GM23338 (cell line): Measurements from ENCODE around the gene PGA3.

ENCODE experiments used
- CREB1 ChIP-seq: fragments of 250-450 bp; sonication (Bioruptor Pico); IDR thresholded peaks from 2 replicates; pipeline ENCODE4 v1.5.0; 2020; ENCODE audit warnings: low read depth, mild to moderate bottlenecking, moderate library complexity
- EZH2 ChIP-seq: fragments of 200-600 bp; sonication (generic); IDR thresholded peaks from one replicate; pipeline ENCODE4 v1.8.0; 2017; ENCODE audit warnings: antibody characterized with exemption, mild to moderate bottlenecking, low read depth; ENCODE audit not compliant: unreplicated experiment
- EZH2phosphoT487 ChIP-seq: fragments of 200-600 bp; sonication (generic); IDR thresholded peaks from one replicate; pipeline ENCODE4 v1.8.1; 2018; ENCODE audit warnings: antibody characterized with exemption; ENCODE audit not compliant: unreplicated experiment
- JUNB ChIP-seq: IDR thresholded peaks from one replicate; pipeline ENCODE4 v1.6.1; 2016; ENCODE audit warnings: antibody characterized with exemption; ENCODE audit not compliant: unreplicated experiment
- NANOG ChIP-seq: IDR thresholded peaks from 2 replicates; pipeline ENCODE4 v1.6.1; 2016; ENCODE audit warnings: antibody characterized with exemption, borderline replicate concordance
- POLR2AphosphoS5 ChIP-seq: IDR thresholded peaks from 2 replicates; pipeline ENCODE4 v1.6.1; 2016; ENCODE audit warnings: antibody characterized with exemption, low read depth
- ZNF331 ChIP-seq: fragments of 250-450 bp; sonication (Bioruptor Pico); IDR thresholded peaks from 2 replicates; pipeline ENCODE4 v1.5.0; 2020; ENCODE audit warnings: low read depth, mild to moderate bottlenecking, moderate library complexity
- TF ChIP-seq, protein P1 (sequence below), 2 experiments: fragments of 200-600 bp in 1 of 2; sonication (generic) in 1 of 2; conservative IDR thresholded peaks; 2 replicates each; pipeline versions ENCODE4 v1.5.1 to v1.6.1; 2016 to 2017; ENCODE audit warnings: antibody characterized with exemption in 2 of 2, low read depth in 2 of 2, mild to moderate bottlenecking in 2 of 2, moderate library complexity in 1 of 2
- TF ChIP-seq, protein P2 (sequence below): IDR thresholded peaks from one replicate; pipeline ENCODE4 v1.6.1; 2018; ENCODE audit warnings: antibody characterized with exemption; ENCODE audit not compliant: unreplicated experiment

DNA sequence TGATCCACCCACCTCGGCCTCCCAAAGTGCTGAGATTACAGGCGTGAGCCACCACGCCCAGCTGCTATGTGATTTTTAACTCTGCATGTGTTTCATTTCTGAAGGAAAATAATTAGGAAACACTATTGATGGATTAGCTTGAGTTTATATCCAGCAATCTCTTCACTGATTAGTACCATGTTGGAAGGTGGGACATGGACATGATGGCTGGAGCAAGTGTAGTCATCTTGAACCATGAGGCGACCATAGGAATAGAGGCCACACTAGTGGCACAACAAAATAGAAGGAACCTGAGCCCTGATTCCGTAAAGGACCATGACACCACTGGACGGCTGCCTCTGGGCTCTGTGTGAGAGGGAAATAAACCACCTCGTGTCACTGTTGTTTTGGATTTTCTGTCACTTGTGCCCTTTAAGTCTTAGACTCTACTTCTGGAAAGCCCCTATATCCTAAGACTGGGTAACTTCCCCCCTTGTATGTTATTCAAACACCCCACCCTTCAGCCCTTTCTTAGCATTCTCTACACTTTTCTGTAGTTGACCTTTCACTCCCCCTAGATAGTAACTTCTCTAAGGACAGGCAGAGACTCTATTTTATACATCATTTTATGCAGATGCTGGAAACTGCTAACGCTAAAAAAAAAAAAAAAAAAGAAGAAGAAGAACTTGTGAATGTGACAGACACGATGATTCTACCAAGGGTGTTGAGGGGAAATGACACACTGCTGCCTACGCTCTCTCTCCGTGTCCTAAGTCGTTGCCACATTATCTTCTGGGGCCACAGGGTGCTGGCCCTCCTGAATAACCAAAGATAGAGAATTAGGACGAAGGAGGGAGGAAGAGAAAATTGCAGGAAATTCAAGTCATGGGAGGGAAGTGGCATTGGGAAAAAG, 39.4 kb upstream of the PGA3 start:
- TF ChIP-seq, protein P1, sequence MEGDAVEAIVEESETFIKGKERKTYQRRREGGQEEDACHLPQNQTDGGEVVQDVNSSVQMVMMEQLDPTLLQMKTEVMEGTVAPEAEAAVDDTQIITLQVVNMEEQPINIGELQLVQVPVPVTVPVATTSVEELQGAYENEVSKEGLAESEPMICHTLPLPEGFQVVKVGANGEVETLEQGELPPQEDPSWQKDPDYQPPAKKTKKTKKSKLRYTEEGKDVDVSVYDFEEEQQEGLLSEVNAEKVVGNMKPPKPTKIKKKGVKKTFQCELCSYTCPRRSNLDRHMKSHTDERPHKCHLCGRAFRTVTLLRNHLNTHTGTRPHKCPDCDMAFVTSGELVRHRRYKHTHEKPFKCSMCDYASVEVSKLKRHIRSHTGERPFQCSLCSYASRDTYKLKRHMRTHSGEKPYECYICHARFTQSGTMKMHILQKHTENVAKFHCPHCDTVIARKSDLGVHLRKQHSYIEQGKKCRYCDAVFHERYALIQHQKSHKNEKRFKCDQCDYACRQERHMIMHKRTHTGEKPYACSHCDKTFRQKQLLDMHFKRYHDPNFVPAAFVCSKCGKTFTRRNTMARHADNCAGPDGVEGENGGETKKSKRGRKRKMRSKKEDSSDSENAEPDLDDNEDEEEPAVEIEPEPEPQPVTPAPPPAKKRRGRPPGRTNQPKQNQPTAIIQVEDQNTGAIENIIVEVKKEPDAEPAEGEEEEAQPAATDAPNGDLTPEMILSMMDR (conservative IDR thresholded peaks at IDR 0.05; ENCODE audit: low read depth in 2 of 2), result no peak
- TF ChIP-seq EZH2 (no peak), EZH2phosphoT487 (no peak), POLR2AphosphoS5 (no peak), CREB1 (CRISPR knock-in tag) (no peak), JUNB (no peak), ZNF331 (no peak), NANOG (no peak)
- TF ChIP-seq, protein P2, sequence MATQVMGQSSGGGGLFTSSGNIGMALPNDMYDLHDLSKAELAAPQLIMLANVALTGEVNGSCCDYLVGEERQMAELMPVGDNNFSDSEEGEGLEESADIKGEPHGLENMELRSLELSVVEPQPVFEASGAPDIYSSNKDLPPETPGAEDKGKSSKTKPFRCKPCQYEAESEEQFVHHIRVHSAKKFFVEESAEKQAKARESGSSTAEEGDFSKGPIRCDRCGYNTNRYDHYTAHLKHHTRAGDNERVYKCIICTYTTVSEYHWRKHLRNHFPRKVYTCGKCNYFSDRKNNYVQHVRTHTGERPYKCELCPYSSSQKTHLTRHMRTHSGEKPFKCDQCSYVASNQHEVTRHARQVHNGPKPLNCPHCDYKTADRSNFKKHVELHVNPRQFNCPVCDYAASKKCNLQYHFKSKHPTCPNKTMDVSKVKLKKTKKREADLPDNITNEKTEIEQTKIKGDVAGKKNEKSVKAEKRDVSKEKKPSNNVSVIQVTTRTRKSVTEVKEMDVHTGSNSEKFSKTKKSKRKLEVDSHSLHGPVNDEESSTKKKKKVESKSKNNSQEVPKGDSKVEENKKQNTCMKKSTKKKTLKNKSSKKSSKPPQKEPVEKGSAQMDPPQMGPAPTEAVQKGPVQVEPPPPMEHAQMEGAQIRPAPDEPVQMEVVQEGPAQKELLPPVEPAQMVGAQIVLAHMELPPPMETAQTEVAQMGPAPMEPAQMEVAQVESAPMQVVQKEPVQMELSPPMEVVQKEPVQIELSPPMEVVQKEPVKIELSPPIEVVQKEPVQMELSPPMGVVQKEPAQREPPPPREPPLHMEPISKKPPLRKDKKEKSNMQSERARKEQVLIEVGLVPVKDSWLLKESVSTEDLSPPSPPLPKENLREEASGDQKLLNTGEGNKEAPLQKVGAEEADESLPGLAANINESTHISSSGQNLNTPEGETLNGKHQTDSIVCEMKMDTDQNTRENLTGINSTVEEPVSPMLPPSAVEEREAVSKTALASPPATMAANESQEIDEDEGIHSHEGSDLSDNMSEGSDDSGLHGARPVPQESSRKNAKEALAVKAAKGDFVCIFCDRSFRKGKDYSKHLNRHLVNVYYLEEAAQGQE, result no peak
